ENCODE results near the gene SCYGR2. TPM values are rescaled to one million over a fixed set of nuclear protein-coding genes. Genes with fewer than 3 reads are reported as not detected.

Gene SCYGR2
- total RNA-seq, 1 experiment from 2014 or later, result not detected

DNA sequence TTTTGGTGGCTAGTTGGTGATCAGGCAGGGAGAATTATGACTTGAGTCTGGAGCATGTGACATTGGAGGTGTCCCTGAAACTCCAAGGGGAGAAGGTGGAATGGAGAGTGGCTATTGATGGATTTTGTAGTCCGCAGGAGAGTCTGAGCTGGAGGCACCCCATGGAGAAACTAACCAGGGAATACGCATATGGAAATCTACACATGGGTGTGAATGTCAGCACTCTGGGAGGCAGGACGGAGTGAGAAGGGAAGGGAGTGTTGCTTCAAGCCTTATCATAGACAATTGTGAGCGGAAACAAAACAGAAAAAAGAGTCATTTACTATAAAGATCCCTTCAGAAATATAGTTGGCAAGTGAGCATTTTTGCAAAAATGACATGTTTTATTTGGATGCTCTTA is 17.9 kb downstream of the SCYGR2 start:
- BruUV-seq (replicated peaks), result no TSS peak
- ChIA-PET POLR2A (interaction anchor here (0.9 kb wide), 1 partner anchor 211 kb away, joined by 3 read pairs; no protein-coding TSS in a partner anchor), CTCF (interaction anchor here (0.8 kb wide), 1 partner anchor 11 kb away, joined by 3 read pairs; no protein-coding TSS in a partner anchor)
- TF ChIP-seq, protein P1, sequence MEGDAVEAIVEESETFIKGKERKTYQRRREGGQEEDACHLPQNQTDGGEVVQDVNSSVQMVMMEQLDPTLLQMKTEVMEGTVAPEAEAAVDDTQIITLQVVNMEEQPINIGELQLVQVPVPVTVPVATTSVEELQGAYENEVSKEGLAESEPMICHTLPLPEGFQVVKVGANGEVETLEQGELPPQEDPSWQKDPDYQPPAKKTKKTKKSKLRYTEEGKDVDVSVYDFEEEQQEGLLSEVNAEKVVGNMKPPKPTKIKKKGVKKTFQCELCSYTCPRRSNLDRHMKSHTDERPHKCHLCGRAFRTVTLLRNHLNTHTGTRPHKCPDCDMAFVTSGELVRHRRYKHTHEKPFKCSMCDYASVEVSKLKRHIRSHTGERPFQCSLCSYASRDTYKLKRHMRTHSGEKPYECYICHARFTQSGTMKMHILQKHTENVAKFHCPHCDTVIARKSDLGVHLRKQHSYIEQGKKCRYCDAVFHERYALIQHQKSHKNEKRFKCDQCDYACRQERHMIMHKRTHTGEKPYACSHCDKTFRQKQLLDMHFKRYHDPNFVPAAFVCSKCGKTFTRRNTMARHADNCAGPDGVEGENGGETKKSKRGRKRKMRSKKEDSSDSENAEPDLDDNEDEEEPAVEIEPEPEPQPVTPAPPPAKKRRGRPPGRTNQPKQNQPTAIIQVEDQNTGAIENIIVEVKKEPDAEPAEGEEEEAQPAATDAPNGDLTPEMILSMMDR (IDR thresholded peaks at IDR 0.05; ENCODE audit: unreplicated experiment), result no peak
- no peaks in the 10 kb centered on the region for H3K4me1 Mint-ChIP-seq (ENCODE audit: insufficient read depth, unreplicated experiment)
- DNase-seq (ENCODE audit: unreplicated experiment), result no peak
- peaks cover 16% of the 10 kb centered on the region for H3K27me3 Mint-ChIP-seq (ENCODE audit: insufficient read depth, unreplicated experiment)
- no peaks in the 10 kb centered on the region for H3K36me3 Mint-ChIP-seq (ENCODE audit: insufficient read depth, unreplicated experiment)
- H3K27ac Mint-ChIP-seq (ENCODE audit: low read depth, unreplicated experiment), result no peak overlapping the region
- intact Hi-C loops (cut with micrococcal nuclease), result no loop called here
- no peaks in the 10 kb centered on the region for H3K9me3 Mint-ChIP-seq (ENCODE audit: unreplicated experiment)
- H3K4me3 Mint-ChIP-seq (ENCODE audit: unreplicated experiment), result no peak overlapping the region

DNA sequence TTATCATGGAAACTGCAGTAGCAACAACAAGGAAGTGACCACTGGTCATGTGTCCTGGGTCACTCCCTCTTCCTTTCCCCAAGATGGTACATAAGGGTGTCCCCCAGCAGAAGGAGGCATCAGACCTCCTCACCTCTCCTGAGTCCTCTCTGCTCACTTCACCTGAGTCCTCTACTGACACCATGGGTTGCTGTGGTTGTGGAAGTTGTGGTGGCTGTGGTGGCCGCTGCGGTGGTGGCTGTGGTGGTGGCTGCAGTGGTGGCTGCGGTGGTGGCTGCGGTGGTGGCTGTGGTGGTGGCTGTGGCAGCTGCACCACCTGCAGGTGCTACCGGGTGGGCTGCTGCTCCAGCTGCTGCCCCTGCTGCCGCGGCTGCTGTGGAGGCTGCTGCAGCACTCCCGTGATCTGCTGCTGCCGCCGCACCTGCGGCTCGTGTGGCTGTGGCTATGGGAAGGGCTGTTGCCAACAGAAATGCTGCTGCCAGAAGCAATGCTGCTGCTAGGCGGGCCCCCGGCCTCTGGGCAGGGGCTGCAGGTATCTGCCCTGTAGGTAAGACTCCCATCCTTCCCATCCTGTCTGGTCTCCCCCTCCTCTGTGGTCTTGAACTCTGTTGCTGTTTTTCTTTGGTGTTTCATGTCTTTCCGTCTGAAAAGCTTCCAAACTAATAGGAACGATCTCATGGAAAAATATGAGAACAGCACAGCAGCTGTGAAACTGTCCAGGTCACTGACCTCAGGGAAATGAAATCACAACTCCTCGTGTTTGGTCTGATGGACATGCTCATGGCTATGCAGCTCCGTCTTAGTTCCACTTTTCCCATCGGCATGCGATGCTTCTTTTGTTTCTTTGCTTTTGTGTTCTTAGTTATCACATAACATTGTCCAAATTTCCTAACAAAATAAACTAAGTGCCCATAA is 18.9 kb downstream of the SCYGR2 start, which contains the start of gene SCYGR4:
Gene SCYGR4 (plus strand): TSS at position 183 of the 915 bp plus-strand sequence. CDS start 0 bp downstream, at position 183.
- Mint-ChIP-seq H3K4me1 (ENCODE audit: insufficient read depth, unreplicated experiment) (no peaks in the 10 kb centered on the region), H3K9me3 (ENCODE audit: unreplicated experiment) (no peaks in the 10 kb centered on the region), H3K4me3 (ENCODE audit: unreplicated experiment) (no peak within 1 kb of the TSS), H3K36me3 (ENCODE audit: insufficient read depth, unreplicated experiment) (no peaks in the 10 kb centered on the region), H3K27ac (ENCODE audit: low read depth, unreplicated experiment) (no peak within 1 kb of the TSS), H3K27me3 (ENCODE audit: insufficient read depth, unreplicated experiment) (peaks cover 16% of the 10 kb centered on the region)
- ChIA-PET POLR2A (no interaction called here), CTCF (interaction anchor here (0.6 to 0.7 kb wide), 2 partner anchors 213 to 336 kb away, joined by 3 read pairs; no protein-coding TSS in a partner anchor)
- no peak for DNase-seq (ENCODE audit: unreplicated experiment)
- BruUV-seq (replicated peaks), result no TSS peak
- intact Hi-C loops (cut with micrococcal nuclease), result no loop called here
- TF ChIP-seq, protein P1 (IDR thresholded peaks at IDR 0.05; ENCODE audit: unreplicated experiment), result no peak

DNA sequence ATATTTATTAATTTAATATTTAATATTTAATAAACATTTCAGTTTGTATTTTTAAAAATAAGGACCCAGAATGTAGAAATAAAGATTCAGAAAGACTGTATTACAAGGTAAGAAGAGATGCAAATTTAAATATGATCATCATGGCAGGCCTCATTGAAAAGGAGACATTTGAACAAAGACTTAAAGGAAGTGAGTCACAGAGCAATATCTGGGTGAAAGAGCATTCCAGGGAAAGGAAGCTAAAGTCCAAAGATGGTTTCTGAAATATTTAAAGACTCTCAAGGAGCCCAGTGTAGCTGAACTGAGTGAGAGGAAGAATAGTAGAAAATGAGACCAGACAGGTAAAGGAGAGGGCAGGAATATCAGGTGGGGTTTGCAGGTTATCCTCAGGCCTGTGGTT is 24.5 kb downstream of the SCYGR2 start:
- H3K4me1 Mint-ChIP-seq (ENCODE audit: insufficient read depth, unreplicated experiment), result peaks cover 5% of the 10 kb centered on the region
- no peak overlapping the region for H3K4me3 Mint-ChIP-seq (ENCODE audit: unreplicated experiment)
- no peaks in the 10 kb centered on the region for H3K9me3 Mint-ChIP-seq (ENCODE audit: unreplicated experiment)
- no peak overlapping the region for H3K27ac Mint-ChIP-seq (ENCODE audit: low read depth, unreplicated experiment)
- ChIA-PET POLR2A (no interaction called here), CTCF (interaction anchor here (1.1 kb wide), 1 partner anchor 354 kb away, joined by 4 read pairs; no protein-coding TSS in a partner anchor)
- intact Hi-C loops (cut with micrococcal nuclease), result no loop called here
- peak; percentile 13 for DNase-seq (ENCODE audit: unreplicated experiment)
- BruUV-seq (replicated peaks), result no TSS peak
- no peaks in the 10 kb centered on the region for H3K36me3 Mint-ChIP-seq (ENCODE audit: insufficient read depth, unreplicated experiment)
- TF ChIP-seq, protein P1 (IDR thresholded peaks at IDR 0.05; ENCODE audit: unreplicated experiment), result no peak
- H3K27me3 Mint-ChIP-seq (ENCODE audit: insufficient read depth, unreplicated experiment), result no peaks in the 10 kb centered on the region

DNA sequence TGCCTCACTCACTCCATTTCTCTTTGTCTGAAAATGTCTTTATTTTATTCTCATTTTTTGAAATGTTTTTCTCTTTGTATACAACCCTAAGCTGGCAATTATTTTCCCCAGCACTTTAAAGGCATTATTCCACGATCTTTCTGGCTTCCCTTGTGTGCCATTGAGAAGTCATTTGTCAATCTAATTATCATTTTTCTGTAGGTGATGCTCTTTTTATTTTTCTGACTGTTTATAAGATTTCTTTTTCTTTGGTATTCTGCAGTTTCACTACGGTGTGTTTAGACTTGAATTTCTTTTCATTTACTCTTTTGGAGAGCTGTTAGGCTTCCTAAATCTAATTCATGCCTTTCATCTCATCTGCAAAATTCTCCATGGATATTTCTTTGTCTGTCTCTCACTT is 26.7 kb downstream of the SCYGR2 start:
- peaks cover 5% of the 10 kb centered on the region for H3K4me1 Mint-ChIP-seq (ENCODE audit: insufficient read depth, unreplicated experiment)
- no TSS peak for BruUV-seq (replicated peaks)
- DNase-seq (ENCODE audit: unreplicated experiment), result no peak
- intact Hi-C loops (cut with micrococcal nuclease), result no loop called here
- H3K9me3 Mint-ChIP-seq (ENCODE audit: unreplicated experiment), result no peaks in the 10 kb centered on the region
- no peak overlapping the region for H3K4me3 Mint-ChIP-seq (ENCODE audit: unreplicated experiment)
- no peaks in the 10 kb centered on the region for H3K36me3 Mint-ChIP-seq (ENCODE audit: insufficient read depth, unreplicated experiment)
- H3K27ac Mint-ChIP-seq (ENCODE audit: low read depth, unreplicated experiment), result no peak overlapping the region
- ChIA-PET POLR2A (no interaction called here), CTCF (no interaction called here)
- H3K27me3 Mint-ChIP-seq (ENCODE audit: insufficient read depth, unreplicated experiment), result no peaks in the 10 kb centered on the region
- TF ChIP-seq, protein P1 (IDR thresholded peaks at IDR 0.05; ENCODE audit: unreplicated experiment), result no peak

All from MCF 10A (cell line).